GM19193 (cell line): ENCODE data around the gene MBIP.

ENCODE experiments used
- POLR2A ChIP-seq: IDR thresholded peaks from 4 replicates; pipeline ENCODE4 v1.6.1; 2011; ENCODE audit not compliant: insufficient read depth, insufficient read length; ENCODE audit errors: extremely low read depth

Gene MBIP

GRCh38 chr14:36319899-36320199, 588 bp downstream of the MBIP start:
- no peak for TF ChIP-seq POLR2A

- TF ChIP-seq POLR2A, result no peak
These were observed 2.8 kb downstream of the MBIP start for GRCh38 chr14:36317650-36318049.

- no peak for TF ChIP-seq POLR2A
These were observed 4.3 kb downstream of the MBIP start for GRCh38 chr14:36316131-36316530.

- TF ChIP-seq POLR2A, result no peak
These were observed 5.1 kb downstream of the MBIP start for GRCh38 chr14:36315159-36315853.

- no peak for TF ChIP-seq POLR2A
These were observed 6.5 kb downstream of the MBIP start for GRCh38 chr14:36313898-36314297.

- TF ChIP-seq POLR2A, result no peak
These were observed 7.2 kb downstream of the MBIP start for GRCh38 chr14:36313206-36313605.

GRCh38 chr14:36306836-36307235, 13.6 kb downstream of the MBIP start:
- TF ChIP-seq POLR2A, result no peak

GRCh38 chr14:36304895-36305294, 15.5 kb downstream of the MBIP start:
- no peak for TF ChIP-seq POLR2A

GRCh38 chr14:36303960-36304359, 16.5 kb downstream of the MBIP start:
- no peak for TF ChIP-seq POLR2A

- no peak for TF ChIP-seq POLR2A
These were observed 17.6 kb downstream of the MBIP start for GRCh38 chr14:36302823-36303222.

GRCh38 chr14:36301159-36301558, 19.3 kb downstream of the MBIP start:
- TF ChIP-seq POLR2A, result no peak

- TF ChIP-seq POLR2A, result no peak
These were observed 20.1 kb downstream of the MBIP start for GRCh38 chr14:36300337-36300736.

GRCh38 chr14:36295642-36296627, 24.5 kb downstream of the MBIP start:
- no peak for TF ChIP-seq POLR2A

- TF ChIP-seq POLR2A, result no peak
These were observed 25.9 kb downstream of the MBIP start for GRCh38 chr14:36294543-36294942.

GRCh38 chr14:36293824-36294223, 26.6 kb downstream of the MBIP start:
- no peak for TF ChIP-seq POLR2A

- no peak for TF ChIP-seq POLR2A
These were observed 30.5 kb downstream of the MBIP start for GRCh38 chr14:36289954-36290353.
